ENCODE results near the gene C3. TPM values are rescaled to one million over a fixed set of nuclear protein-coding genes. Genes with fewer than 3 reads are reported as not detected.

C3 gene
- total RNA-seq, 6 experiments from 2014 or later: 0.82 to 1.5 (median 1.2) TPM

DNA sequence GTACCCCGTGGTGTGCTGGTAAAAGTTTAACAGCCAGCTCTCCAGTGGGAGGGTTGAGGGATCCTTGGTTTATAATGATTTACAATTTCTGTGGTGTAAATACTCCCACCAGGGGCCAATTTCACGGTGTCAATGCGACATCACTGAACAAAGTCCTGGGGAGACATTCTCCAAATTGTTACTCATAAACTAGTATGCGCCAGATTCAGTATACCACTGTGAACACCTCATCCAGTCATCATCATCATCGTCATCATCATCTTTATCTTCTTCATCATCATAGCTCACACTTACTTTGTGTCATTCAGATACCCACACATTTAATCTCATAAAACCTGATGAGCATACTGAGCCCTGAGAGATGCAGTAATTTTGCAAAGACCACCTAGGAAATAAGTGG is 33.3 kb downstream of the C3 start:
- H3K27ac Mint-ChIP-seq: no peak overlapping the region
- no peak for DNase-seq
- H3K9me3 Mint-ChIP-seq: peaks cover 13% of the 10 kb centered on the region; the same call in 1 of the 2 replicates
- H3K27me3 Mint-ChIP-seq (ENCODE audit: insufficient read depth): peaks cover 11% of the 10 kb centered on the region
- H3K4me3 Mint-ChIP-seq: no peak overlapping the region
- H3K36me3 Mint-ChIP-seq (ENCODE audit: low read depth): no peaks in the 10 kb centered on the region
- no peak for TF ChIP-seq CTCF (IDR thresholded peaks at IDR 0.05)
- no peaks in the 10 kb centered on the region for H3K4me1 Mint-ChIP-seq (ENCODE audit: low read depth)

DNA sequence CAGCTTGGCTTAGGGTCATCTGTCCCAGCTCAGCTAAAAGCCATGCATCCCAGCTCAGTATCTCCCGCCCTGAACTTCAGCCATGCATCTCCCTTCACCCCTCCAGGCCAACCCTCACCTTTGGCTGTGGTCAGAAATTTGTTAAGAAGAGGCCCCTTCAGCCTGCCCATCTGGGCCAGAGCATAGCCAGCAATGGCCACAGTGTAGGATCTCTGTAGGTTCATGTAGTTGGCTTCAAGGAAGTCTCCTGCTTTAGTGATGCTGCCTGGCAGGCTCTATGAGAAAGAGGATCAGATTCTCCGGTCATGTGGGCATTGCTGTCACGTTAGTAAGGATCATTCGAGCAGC is 33.8 kb downstream of the C3 start:
- no peaks in the 10 kb centered on the region for H3K36me3 Mint-ChIP-seq (ENCODE audit: low read depth)
- peaks cover 13% of the 10 kb centered on the region; the same call in 1 of the 2 replicates for H3K9me3 Mint-ChIP-seq
- no peak overlapping the region for H3K4me3 Mint-ChIP-seq
- no peaks in the 10 kb centered on the region for H3K4me1 Mint-ChIP-seq (ENCODE audit: low read depth)
- H3K27ac Mint-ChIP-seq: no peak overlapping the region
- no peak for DNase-seq
- no peak for TF ChIP-seq CTCF (IDR thresholded peaks at IDR 0.05)
- peaks cover 12% of the 10 kb centered on the region for H3K27me3 Mint-ChIP-seq (ENCODE audit: insufficient read depth)

- H3K4me1 Mint-ChIP-seq (ENCODE audit: low read depth): no peaks in the 10 kb centered on the region
- TF ChIP-seq CTCF (IDR thresholded peaks at IDR 0.05): no peak
- H3K4me3 Mint-ChIP-seq: no peak overlapping the region
- no peak overlapping the region for H3K27ac Mint-ChIP-seq
- H3K9me3 Mint-ChIP-seq: peaks cover 13% of the 10 kb centered on the region; the same call in 1 of the 2 replicates
- H3K36me3 Mint-ChIP-seq (ENCODE audit: low read depth): no peaks in the 10 kb centered on the region
- no peak for DNase-seq
- peaks cover 12% of the 10 kb centered on the region for H3K27me3 Mint-ChIP-seq (ENCODE audit: insufficient read depth)
Observed at GRCh38 chr19:6685962-6686627, 34.4 kb downstream of the C3 start.

- no peak overlapping the region for H3K4me3 Mint-ChIP-seq
- H3K4me1 Mint-ChIP-seq (ENCODE audit: low read depth): no peaks in the 10 kb centered on the region
- H3K9me3 Mint-ChIP-seq: peaks cover 13% of the 10 kb centered on the region; the same call in 1 of the 2 replicates
- H3K27me3 Mint-ChIP-seq (ENCODE audit: insufficient read depth): peaks cover 13% of the 10 kb centered on the region
- H3K36me3 Mint-ChIP-seq (ENCODE audit: low read depth): no peaks in the 10 kb centered on the region
- TF ChIP-seq CTCF (IDR thresholded peaks at IDR 0.05): no peak
- DNase-seq: no peak
- H3K27ac Mint-ChIP-seq: no peak overlapping the region
Observed at GRCh38 chr19:6685482-6685881, 35.0 kb downstream of the C3 start.

- TF ChIP-seq CTCF (IDR thresholded peaks at IDR 0.05): no peak
- Mint-ChIP-seq H3K27ac (no peak overlapping the region), H3K9me3 (peaks cover 17% of the 10 kb centered on the region; the same call in 1 of the 2 replicates), H3K27me3 (ENCODE audit: insufficient read depth) (peaks cover 13% of the 10 kb centered on the region), H3K4me1 (ENCODE audit: low read depth) (no peaks in the 10 kb centered on the region), H3K36me3 (ENCODE audit: low read depth) (no peaks in the 10 kb centered on the region), H3K4me3 (no peak overlapping the region)
- no peak for DNase-seq
Observed at GRCh38 chr19:6683971-6684370, 36.5 kb downstream of the C3 start.

Measured in HFFc6 (cell line).